OCI-LY1 (cell line): ENCODE measurements around the gene ARL15.

ENCODE experiments used
- CTCF ChIP-seq: fragments of 200-600 bp; sonication (generic), shearing (Covaris generic); IDR thresholded peaks from 2 replicates; pipeline ENCODE4 v1.5.1; 2017; ENCODE audit warnings: mild to moderate bottlenecking, antibody characterized with exemption, low read length, moderate library complexity, mixed read lengths
- EZH2 ChIP-seq: fragments of 200-600 bp; sonication (generic), shearing (Covaris generic); IDR thresholded peaks from 2 replicates; pipeline ENCODE4 v1.8.0; 2017; ENCODE audit warnings: borderline replicate concordance, mixed run types, mild to moderate bottlenecking, antibody characterized with exemption, low read length, moderate library complexity, mixed read lengths

- TF ChIP-seq EZH2, result no peak
- no peak for TF ChIP-seq CTCF
Measured at GRCh38 chr5:54310433-54311175, at the start of gene ARL15.
